ENCODE results near the gene CCDC80. TPM values are rescaled to one million over a fixed set of nuclear protein-coding genes. Genes with fewer than 3 reads are reported as not detected.

Gene CCDC80
- total RNA-seq, 1 donor from 2014 or later, result 160 TPM

GRCh38 chr3:112681822-112682325, 40.9 kb upstream of the CCDC80 start:
- Histone ChIP-seq H3K27me3 (no peaks in the 10 kb centered on the region), H3K4me1 (no peaks in the 10 kb centered on the region), H3K9me3 (no peaks in the 10 kb centered on the region), H3K27ac (no peak overlapping the region), H3K4me3 (no peak overlapping the region), H3K36me3 (no peaks in the 10 kb centered on the region)
- no peak for DNase-seq (ENCODE audit: low spot score in 2 of 2)
- intact Hi-C loops (cut with DNase I), result no loop called here
- no peak for TF ChIP-seq CTCF (IDR thresholded peaks at IDR 0.05)

GRCh38 chr3:112676659-112677234, 35.8 kb upstream of the CCDC80 start:
- no peaks in the 10 kb centered on the region for H3K27me3 ChIP-seq
- H3K36me3 ChIP-seq, result no peaks in the 10 kb centered on the region
- DNase-seq (ENCODE audit: low spot score in 2 of 2), result peak; percentile 33 to 86
- TF ChIP-seq CTCF (IDR thresholded peaks at IDR 0.05), result no peak
- no peaks in the 10 kb centered on the region for H3K9me3 ChIP-seq
- intact Hi-C loops (cut with DNase I), result no loop called here
- H3K4me1 ChIP-seq, result no peaks in the 10 kb centered on the region
- H3K27ac ChIP-seq, result no peak overlapping the region
- no peak overlapping the region for H3K4me3 ChIP-seq

- Histone ChIP-seq H3K36me3 (no peaks in the 10 kb centered on the region), H3K4me1 (no peaks in the 10 kb centered on the region), H3K9me3 (no peaks in the 10 kb centered on the region), H3K27ac (no peak overlapping the region), H3K27me3 (no peaks in the 10 kb centered on the region), H3K4me3 (no peak overlapping the region)
- TF ChIP-seq CTCF (IDR thresholded peaks at IDR 0.05), result no peak
- no peak for DNase-seq (ENCODE audit: low spot score in 2 of 2)
- intact Hi-C loops (cut with DNase I), result no loop called here
Measured at GRCh38 chr3:112675943-112676535, 35.1 kb upstream of the CCDC80 start.

GRCh38 chr3:112675349-112675748, 34.4 kb upstream of the CCDC80 start:
- no peaks in the 10 kb centered on the region for H3K36me3 ChIP-seq
- no peak overlapping the region for H3K27ac ChIP-seq
- DNase-seq (ENCODE audit: low spot score in 2 of 2), result no peak
- no peak overlapping the region for H3K4me3 ChIP-seq
- no peaks in the 10 kb centered on the region for H3K9me3 ChIP-seq
- H3K27me3 ChIP-seq, result no peaks in the 10 kb centered on the region
- no peaks in the 10 kb centered on the region for H3K4me1 ChIP-seq
- no peak for TF ChIP-seq CTCF (IDR thresholded peaks at IDR 0.05)
- intact Hi-C loops (cut with DNase I), result no loop called here

- TF ChIP-seq CTCF (IDR thresholded peaks at IDR 0.05), result no peak
- Histone ChIP-seq H3K4me3 (no peak overlapping the region), H3K27me3 (no peaks in the 10 kb centered on the region), H3K27ac (no peak overlapping the region), H3K4me1 (no peaks in the 10 kb centered on the region), H3K36me3 (no peaks in the 10 kb centered on the region), H3K9me3 (no peaks in the 10 kb centered on the region)
- DNase-seq (ENCODE audit: low spot score in 2 of 2), result no peak
- intact Hi-C loops (cut with DNase I), result no loop called here
Measured at GRCh38 chr3:112672716-112673541, 32.0 kb upstream of the CCDC80 start.
